Tibial nerve (tissue), 4 donors: ENCODE results near the gene CHST1. TPM values are rescaled to one million over a fixed set of nuclear protein-coding genes. Genes with fewer than 3 reads are reported as not detected.

ENCODE experiments used
- DNase-seq, 2 donors: peaks; one replicate each; pipeline ENCODE4 v3.0.0-alpha.2; 2019; ENCODE audit warnings: low spot score in 2 of 2
- H3K27ac ChIP-seq, 4 donors: fragments of 200-600 bp; sonication (generic) in 3 of 4; one replicate each; pipeline ENCODE4 v1.5.1; 2017 to 2019; ENCODE audit warnings: mild to moderate bottlenecking in 1 of 4
- H3K27me3 ChIP-seq, 2 donors: fragments of 200-600 bp; sonication (generic) in 1 of 2; one replicate each; pipeline versions ENCODE4 v1.5.1 to v1.6.0; 2017 to 2019
- H3K36me3 ChIP-seq, 3 donors: fragments of 200-600 bp; sonication (generic); one replicate each; pipeline ENCODE4 v1.5.1; 2018 to 2019
- H3K4me1 ChIP-seq, 4 donors: fragments of 200-600 bp; sonication (generic) in 3 of 4; one replicate each; pipeline ENCODE4 v1.5.1; 2017 to 2019
- H3K4me3 ChIP-seq, 4 donors: fragments of 200-600 bp; sonication (generic) in 3 of 4; one replicate each; pipeline ENCODE4 v1.5.1; 2017 to 2019; ENCODE audit warnings: mild to moderate bottlenecking in 1 of 4, moderate library complexity in 1 of 4
- H3K9me3 ChIP-seq, 4 donors: fragments of 200-600 bp; sonication (generic) in 3 of 4; one replicate each; pipeline ENCODE4 v1.5.1; 2017 to 2019
- EP300 ChIP-seq, 2 donors: sonication (generic); formaldehyde crosslinking; IDR thresholded peaks; one replicate each; pipeline ENCODE4 v1.6.1; 2017; ENCODE audit warnings: antibody characterized with exemption in 2 of 2, mild to moderate bottlenecking in 1 of 2
- POLR2A ChIP-seq, 2 donors: fragments of 450-650 bp; IDR thresholded peaks; one replicate each; pipeline ENCODE4 v1.6.1; 2017; ENCODE audit warnings: antibody characterized with exemption in 2 of 2, mild to moderate bottlenecking in 2 of 2, moderate library complexity in 2 of 2
- WGBS, 2 donors: methylation state at CpG; one replicate each; pipeline ENCODE4 v1.1.5; 2018; 5-methylcytosine and 5-hydroxymethylcytosine counted together
- total RNA-seq, 4 donors: library from RNA; depleted of rRNA; stranded (reverse); fragments of >200 nt; gene quantifications; one replicate each; pipeline ENCODE4 v1.1.0, GENCODE V29; 2016
- TF ChIP-seq, protein P1 (sequence below), 5 experiments: fragments of 200-600 bp in 3 of 5; fragments of 450-650 bp in 2 of 5; sonication (generic) in 3 of 5; IDR thresholded peaks; one replicate each; pipeline ENCODE4 v1.5.1; 2016 to 2019; ENCODE audit warnings: antibody characterized with exemption in 5 of 5, mild to moderate bottlenecking in 3 of 5, moderate library complexity in 2 of 5

Gene CHST1
- total RNA-seq, 4 donors from 2014 or later: 1.2 to 3.6 (median 1.6) TPM

DNA sequence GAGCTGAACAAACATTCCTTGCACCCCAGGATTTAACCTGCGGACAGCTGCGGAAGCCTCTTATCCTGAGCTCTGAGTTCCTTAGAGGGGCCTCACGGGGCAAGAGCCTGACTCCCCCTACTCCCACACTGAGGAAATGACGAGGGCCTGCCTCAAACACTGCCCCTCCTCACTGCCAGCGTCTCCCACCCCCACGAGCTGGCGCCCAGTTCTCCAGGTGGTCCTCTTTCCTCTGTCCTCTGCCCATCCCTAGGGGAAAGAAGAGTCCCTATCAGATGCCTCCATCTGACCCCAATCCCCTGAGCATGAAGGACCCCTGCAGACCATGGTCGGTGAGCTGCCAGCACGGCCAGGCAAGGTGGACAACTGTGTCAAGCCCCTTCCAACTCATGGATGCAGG is 14.3 kb downstream of the CHST1 start:
- no peaks in the 10 kb centered on the region for H3K9me3 ChIP-seq
- 74 to 76% methylated on average over 9 of the region's 9 CpGs for WGBS, 2 donors
- no peak for DNase-seq
- peaks cover 0 to 6% (median 0%) of the 10 kb centered on the region in 4 donors for H3K4me1 ChIP-seq
- no peaks in the 10 kb centered on the region for H3K36me3 ChIP-seq
- H3K4me3 ChIP-seq: no peak overlapping the region
- H3K27ac ChIP-seq: no peak overlapping the region
- TF ChIP-seq POLR2A (IDR thresholded peaks at IDR 0.05) (no peak), EP300 (IDR thresholded peaks at IDR 0.05) (no peak)
- TF ChIP-seq, protein P1, sequence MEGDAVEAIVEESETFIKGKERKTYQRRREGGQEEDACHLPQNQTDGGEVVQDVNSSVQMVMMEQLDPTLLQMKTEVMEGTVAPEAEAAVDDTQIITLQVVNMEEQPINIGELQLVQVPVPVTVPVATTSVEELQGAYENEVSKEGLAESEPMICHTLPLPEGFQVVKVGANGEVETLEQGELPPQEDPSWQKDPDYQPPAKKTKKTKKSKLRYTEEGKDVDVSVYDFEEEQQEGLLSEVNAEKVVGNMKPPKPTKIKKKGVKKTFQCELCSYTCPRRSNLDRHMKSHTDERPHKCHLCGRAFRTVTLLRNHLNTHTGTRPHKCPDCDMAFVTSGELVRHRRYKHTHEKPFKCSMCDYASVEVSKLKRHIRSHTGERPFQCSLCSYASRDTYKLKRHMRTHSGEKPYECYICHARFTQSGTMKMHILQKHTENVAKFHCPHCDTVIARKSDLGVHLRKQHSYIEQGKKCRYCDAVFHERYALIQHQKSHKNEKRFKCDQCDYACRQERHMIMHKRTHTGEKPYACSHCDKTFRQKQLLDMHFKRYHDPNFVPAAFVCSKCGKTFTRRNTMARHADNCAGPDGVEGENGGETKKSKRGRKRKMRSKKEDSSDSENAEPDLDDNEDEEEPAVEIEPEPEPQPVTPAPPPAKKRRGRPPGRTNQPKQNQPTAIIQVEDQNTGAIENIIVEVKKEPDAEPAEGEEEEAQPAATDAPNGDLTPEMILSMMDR (IDR thresholded peaks at IDR 0.05): no peak
- peaks cover 0 to 11% of the 10 kb centered on the region in 2 donors for H3K27me3 ChIP-seq

DNA sequence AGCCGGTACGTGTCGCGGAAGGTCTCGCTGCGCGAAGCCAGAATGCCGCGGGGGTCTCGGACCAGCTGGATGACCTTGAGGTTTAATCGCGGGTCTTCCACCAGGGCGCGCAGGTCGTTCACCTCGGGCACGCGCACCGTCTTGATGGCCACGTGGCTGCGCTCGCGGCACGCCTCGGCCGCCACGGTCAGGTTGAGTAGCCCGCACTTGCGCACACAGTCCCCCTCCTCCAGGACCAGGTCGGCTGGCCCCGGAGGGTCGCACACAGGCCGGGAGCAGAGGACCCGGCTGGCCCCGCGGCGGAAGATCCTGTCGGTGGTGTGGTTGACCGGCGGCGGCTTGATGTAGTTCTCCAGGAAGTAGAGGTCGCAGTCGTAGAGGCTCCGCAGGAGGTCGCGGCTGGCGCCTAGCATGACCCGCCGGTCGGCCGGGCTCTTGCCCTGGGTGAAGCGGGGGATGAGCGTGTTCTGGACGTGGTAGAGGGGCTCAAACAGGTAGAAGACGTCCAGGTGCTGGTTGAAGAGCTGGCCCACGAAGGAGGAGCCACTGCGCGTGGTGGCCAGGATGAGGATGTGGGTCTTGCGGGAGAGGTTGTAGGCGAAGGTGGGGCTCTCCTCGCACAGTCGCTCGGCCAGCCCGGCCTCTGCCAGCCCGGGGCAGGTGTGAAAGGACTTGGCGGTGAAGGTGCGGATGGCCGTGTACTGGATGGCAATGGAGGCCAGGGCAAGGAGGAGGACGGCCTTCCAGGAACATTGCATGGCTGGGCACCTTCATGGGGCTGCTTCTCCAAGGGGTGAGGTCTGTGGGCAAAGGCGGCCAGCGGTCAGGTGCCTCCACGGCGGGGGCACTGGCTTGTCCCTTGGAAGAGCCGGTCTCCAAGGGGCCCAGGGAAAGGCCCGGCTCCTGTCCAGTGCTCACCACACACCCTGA is 15.0 kb downstream of the CHST1 start:
- H3K4me3 ChIP-seq: no peak overlapping the region
- no peak overlapping the region for H3K27ac ChIP-seq
- TF ChIP-seq, protein P1 (IDR thresholded peaks at IDR 0.05): no peak
- no peak for TF ChIP-seq EP300 (IDR thresholded peaks at IDR 0.05)
- no peak for TF ChIP-seq POLR2A (IDR thresholded peaks at IDR 0.05)
- peaks cover 0 to 11% of the 10 kb centered on the region in 2 donors for H3K27me3 ChIP-seq
- peaks cover 0 to 5% (median 0%) of the 10 kb centered on the region in 4 donors for H3K4me1 ChIP-seq
- H3K36me3 ChIP-seq: no peaks in the 10 kb centered on the region
- WGBS, 2 donors: 73 to 74% methylated on average over 52 to 74 of the region's 75 CpGs
- no peak for DNase-seq
- no peaks in the 10 kb centered on the region for H3K9me3 ChIP-seq

GRCh38 chr11:45649544-45650165 is 15.8 kb downstream of the CHST1 start:
- Histone ChIP-seq H3K4me3 (no peak overlapping the region), H3K9me3 (no peaks in the 10 kb centered on the region), H3K4me1 (no peaks in the 10 kb centered on the region), H3K36me3 (no peaks in the 10 kb centered on the region), H3K27ac (no peak overlapping the region), H3K27me3 (peaks cover 0 to 15% of the 10 kb centered on the region in 2 donors)
- WGBS, 2 donors: 83 to 87% methylated on average over 49 of the region's 49 CpGs
- TF ChIP-seq EP300 (IDR thresholded peaks at IDR 0.05) (no peak), POLR2A (IDR thresholded peaks at IDR 0.05) (no peak)
- TF ChIP-seq, protein P1 (IDR thresholded peaks at IDR 0.05): no peak
- DNase-seq: no peak

DNA sequence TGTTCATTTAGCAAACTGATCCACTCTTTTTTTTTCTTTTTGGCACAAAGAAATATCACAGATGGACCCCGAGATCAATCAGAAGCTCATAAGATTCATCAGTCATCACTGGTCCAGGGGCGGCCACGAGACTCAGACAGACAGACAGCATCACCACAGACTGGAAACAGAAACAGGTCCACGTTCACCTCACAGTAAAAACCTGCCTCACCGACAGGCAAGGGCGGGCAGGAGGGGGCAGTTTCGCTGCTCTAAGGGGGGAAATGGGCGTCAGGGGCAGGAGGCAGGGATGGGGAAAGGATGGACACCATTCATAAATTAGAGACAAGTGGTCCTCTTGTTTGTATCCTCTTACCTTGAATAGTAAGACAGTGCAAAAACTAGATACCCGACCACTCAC is 16.5 kb downstream of the CHST1 start:
- Histone ChIP-seq H3K9me3 (no peaks in the 10 kb centered on the region), H3K27me3 (peaks cover 0 to 15% of the 10 kb centered on the region in 2 donors), H3K4me1 (no peaks in the 10 kb centered on the region), H3K4me3 (no peak overlapping the region), H3K27ac (no peak overlapping the region), H3K36me3 (no peaks in the 10 kb centered on the region)
- TF ChIP-seq, protein P1 (IDR thresholded peaks at IDR 0.05): no peak
- TF ChIP-seq POLR2A (IDR thresholded peaks at IDR 0.05) (no peak), EP300 (IDR thresholded peaks at IDR 0.05) (no peak)
- 79 to 80% methylated on average over 9 of the region's 9 CpGs for WGBS, 2 donors
- DNase-seq: no peak

GRCh38 chr11:45647786-45648185 is 17.6 kb downstream of the CHST1 start:
- TF ChIP-seq EP300 (IDR thresholded peaks at IDR 0.05): no peak
- no peak for TF ChIP-seq POLR2A (IDR thresholded peaks at IDR 0.05)
- TF ChIP-seq, protein P1 (IDR thresholded peaks at IDR 0.05): no peak
- no peaks in the 10 kb centered on the region for H3K9me3 ChIP-seq
- 10% methylated on average over 1 of the region's 1 CpG; no CpG with 5 or more reads in 1 of the 2 donors for WGBS, 2 donors
- peaks cover 0 to 15% of the 10 kb centered on the region in 2 donors for H3K27me3 ChIP-seq
- H3K27ac ChIP-seq: no peak overlapping the region
- H3K36me3 ChIP-seq: no peaks in the 10 kb centered on the region
- no peak for DNase-seq
- H3K4me3 ChIP-seq: no peak overlapping the region
- H3K4me1 ChIP-seq: no peaks in the 10 kb centered on the region
